H1 (cell line): ENCODE measurements around the gene TRIP11. TPM values are rescaled to one million over a fixed set of nuclear protein-coding genes. Genes with fewer than 3 reads are reported as not detected.

Experiments used
- CTCF ChIA-PET: fragments of 300-600 bp; sonication (Branson Sonifier 250); formaldehyde crosslinking; loops from one replicate; lab custom pipeline; 2021; ENCODE audit not compliant: partially characterized antibody; lab: Charles Lee
- POLR2A ChIA-PET: fragments of 300-600 bp; sonication (Branson Sonifier 250); formaldehyde crosslinking; loops from one replicate; lab custom pipeline; 2021; ENCODE audit warnings: inconsistent platforms; ENCODE audit not compliant: partially characterized antibody; lab: Charles Lee
- DNase-seq, 2 experiments: peaks; one replicate each; pipeline versions ENCODE4 v3.0.0 to v3.0.0-alpha.2; 2010 to 2022; ENCODE audit warnings: low spot score in 2 of 2, low read depth in 1 of 2, mixed read lengths in 1 of 2
- FAIRE-seq: peaks from 2 replicates; lab custom pipeline; 2011; peaks lifted over from hg19 to GRCh38; lab: Jason Lieb, UNC
- H2AFZ ChIP-seq: 2 replicates; pipeline ENCODE4 v1.8.1; 2012; ENCODE audit warnings: low read length, inconsistent platforms
- H2AK5ac ChIP-seq: 2 replicates; pipeline ENCODE4 v1.6.1; 2013; ENCODE audit warnings: low read depth, low read length
- H2BK120ac ChIP-seq: replicated peaks from 2 replicates; pipeline ENCODE3; 2013; ENCODE audit warnings: low read depth, low read length, inconsistent platforms
- H2BK12ac ChIP-seq: 2 replicates; pipeline ENCODE4 v1.6.1; 2013; ENCODE audit warnings: low read depth, low read length
- H2BK15ac ChIP-seq: 2 replicates; pipeline ENCODE4 v1.6.1; 2013; ENCODE audit warnings: low read length
- H2BK20ac ChIP-seq: 2 replicates; pipeline ENCODE4 v1.6.1; 2013; ENCODE audit warnings: low read length
- H2BK5ac ChIP-seq: 2 replicates; pipeline ENCODE4 v1.6.1; 2013; ENCODE audit warnings: low read depth, low read length
- H3K14ac ChIP-seq: 2 replicates; pipeline ENCODE4 v1.6.1; 2013; ENCODE audit warnings: inconsistent platforms; ENCODE audit not compliant: insufficient read length
- H3K18ac ChIP-seq: 2 replicates; pipeline ENCODE4 v1.6.1; 2013; ENCODE audit warnings: low read length; ENCODE audit errors: extremely low read depth
- H3K23ac ChIP-seq: 2 replicates; pipeline ENCODE4 v1.6.1; 2013; ENCODE audit warnings: inconsistent platforms; ENCODE audit not compliant: insufficient read length
- H3K23me2 ChIP-seq: 2 replicates; pipeline ENCODE4 v1.6.1; 2013; ENCODE audit warnings: low read depth, low read length
- H3K27ac ChIP-seq: 2 replicates; pipeline ENCODE4 v1.6.1; 2011; ENCODE audit warnings: low read depth, low read length, inconsistent platforms
- H3K27me3 ChIP-seq, 4 experiments: replicated peaks in 1 of 4; 1 replicate in 1 of 4; 2 replicates in 3 of 4; pipeline versions ENCODE4 v1.6.1 to v1.8.1; 2011 to 2013; ENCODE audit warnings: low read length in 3 of 4, mild to moderate bottlenecking in 3 of 4, inconsistent platforms in 2 of 4, mixed read lengths in 2 of 4, moderate library complexity in 1 of 4; ENCODE audit not compliant: control insufficient read depth in 3 of 4, insufficient read depth in 3 of 4; ENCODE audit errors: extremely low read depth in 1 of 4
- H3K36me3 ChIP-seq, 4 experiments: 2 replicates each; pipeline versions ENCODE4 v1.6.1 to v1.8.1; 2011 to 2013; ENCODE audit warnings: mild to moderate bottlenecking in 4 of 4, low read length in 3 of 4, moderate library complexity in 2 of 4, control low read depth in 1 of 4, inconsistent platforms in 1 of 4; ENCODE audit not compliant: insufficient read depth in 4 of 4, control insufficient read depth in 2 of 4
- H3K4ac ChIP-seq: replicated peaks from 2 replicates; pipeline ENCODE3; 2013; ENCODE audit warnings: low read length, low read depth, mixed read lengths, inconsistent platforms; ENCODE audit not compliant: insufficient read length
- H3K4me1 ChIP-seq, 4 experiments: replicated peaks in 1 of 4; 1 replicate in 1 of 4; 2 replicates in 3 of 4; pipeline versions ENCODE4 v1.6.1 to v1.8.1; 2011 to 2013; ENCODE audit warnings: low read length in 3 of 4, inconsistent platforms in 2 of 4, mixed read lengths in 1 of 4; ENCODE audit not compliant: insufficient read depth in 4 of 4, control insufficient read depth in 3 of 4
- H3K4me2 ChIP-seq, 2 experiments: 2 replicates each; pipeline versions ENCODE4 v1.6.1 to v1.8.1; 2011 to 2013; ENCODE audit warnings: low read depth in 2 of 2, low read length in 2 of 2, control low read depth in 1 of 2, inconsistent platforms in 1 of 2, mild to moderate bottlenecking in 1 of 2; ENCODE audit not compliant: insufficient read depth in 1 of 2
- H3K4me3 ChIP-seq, 4 experiments: fragments of 200-600, 300-600 bp in 1 of 4; sonication (generic), shearing (Covaris generic), sonication (Bioruptor Twin) in 1 of 4; 2 replicates each; pipeline versions ENCODE4 v1.5.1 to v1.8.1; 2011 to 2016; ENCODE audit warnings: low read length in 4 of 4, low read depth in 3 of 4, control low read depth in 2 of 4, inconsistent platforms in 2 of 4, mild to moderate bottlenecking in 2 of 4, mixed read lengths in 1 of 4, moderate library complexity in 1 of 4; ENCODE audit not compliant: insufficient read depth in 2 of 4; ENCODE audit errors: extremely low read depth in 1 of 4
- H3K56ac ChIP-seq: replicated peaks from 2 replicates; pipeline ENCODE3; 2013; ENCODE audit warnings: low read depth, mild to moderate bottlenecking, mixed read lengths, low read length, inconsistent platforms; ENCODE audit not compliant: insufficient read length
- H3K79me1 ChIP-seq: 2 replicates; pipeline ENCODE4 v1.6.1; 2013; ENCODE audit warnings: low read depth, low read length, control low read depth
- H3K79me2 ChIP-seq, 2 experiments: 2 replicates each; pipeline versions ENCODE4 v1.6.1 to v1.8.1; 2012 to 2013; ENCODE audit warnings: low read length in 2 of 2, mild to moderate bottlenecking in 2 of 2, inconsistent platforms in 1 of 2; ENCODE audit not compliant: insufficient read depth in 2 of 2, control insufficient read depth in 1 of 2
- H3K9ac ChIP-seq, 4 experiments: replicated peaks in 1 of 4; 1 replicate in 1 of 4; 2 replicates in 3 of 4; pipeline versions ENCODE4 v1.6.1 to v1.8.1; 2011 to 2013; ENCODE audit warnings: low read depth in 3 of 4, low read length in 3 of 4, control low read depth in 2 of 4, mild to moderate bottlenecking in 2 of 4, moderate library complexity in 2 of 4, inconsistent platforms in 1 of 4; ENCODE audit errors: extremely low read depth in 1 of 4
- H3K9me3 ChIP-seq, 2 experiments: 2 replicates each; pipeline versions ENCODE4 v1.6.1 to v1.8.1; 2012 to 2013; ENCODE audit warnings: mild to moderate bottlenecking in 2 of 2, moderate library complexity in 2 of 2, control low read depth in 1 of 2, inconsistent platforms in 1 of 2, low read depth in 1 of 2, low read length in 1 of 2, mixed read lengths in 1 of 2; ENCODE audit not compliant: insufficient read depth in 2 of 2
- H4K20me1 ChIP-seq, 2 experiments: replicated peaks in 1 of 2; 2 replicates each; pipeline versions ENCODE3 to v1.8.1; 2011 to 2013; ENCODE audit warnings: inconsistent platforms in 2 of 2, low read length in 2 of 2, mild to moderate bottlenecking in 1 of 2; ENCODE audit not compliant: insufficient read depth in 2 of 2, control insufficient read depth in 1 of 2
- H4K5ac ChIP-seq: 2 replicates; pipeline ENCODE4 v1.6.1; 2013; ENCODE audit warnings: low read length, low read depth, mixed read lengths, inconsistent platforms; ENCODE audit not compliant: insufficient read length
- H4K8ac ChIP-seq: 2 replicates; pipeline ENCODE4 v1.8.0; 2013; ENCODE audit warnings: mild to moderate bottlenecking, moderate library complexity, low read length, inconsistent platforms; ENCODE audit not compliant: insufficient read depth; ENCODE audit errors: extremely low read depth
- H4K91ac ChIP-seq: replicated peaks from 2 replicates; pipeline ENCODE3; 2013; ENCODE audit warnings: low read length, mixed read lengths, inconsistent platforms; ENCODE audit not compliant: insufficient read length
- RBBP5 ChIP-seq: IDR thresholded peaks from 2 replicates; pipeline ENCODE4 v1.7.1; 2012; ENCODE audit warnings: low read depth, mild to moderate bottlenecking, inconsistent platforms, low read length, moderate library complexity, borderline replicate concordance
- SIN3A ChIP-seq, 2 experiments: IDR thresholded peaks in 1 of 2; conservative IDR thresholded peaks in 1 of 2; 2 replicates each; pipeline ENCODE4 v1.6.1; 2011 to 2012; ENCODE audit warnings: low read length in 2 of 2, improper control_type of control experiment in 1 of 2, low read depth in 1 of 2, mild to moderate bottlenecking in 1 of 2
- SUZ12 ChIP-seq: fragments of 200-600 bp; sonication (generic); IDR thresholded peaks from 2 replicates; pipeline ENCODE4 v1.6.1; 2012; ENCODE audit warnings: mild to moderate bottlenecking, inconsistent platforms, low read length, moderate library complexity, mixed read lengths
- WGBS, 2 experiments: shearing (Covaris generic) in 1 of 2; methylation state at CpG; one replicate each; pipeline versions ENCODE4 v1.1.6 to v1.1.7; 2013 to 2015; ENCODE audit warnings: low lambda C conversion rate in 2 of 2, mixed read lengths in 2 of 2, inconsistent platforms in 1 of 2, low coverage in 1 of 2, missing lambda C conversion rate in 1 of 2; ENCODE audit not compliant: insufficient replicate concordance in 2 of 2, insufficient coverage in 1 of 2, insufficient read length in 1 of 2; ENCODE audit errors: extremely low coverage in 1 of 2, missing lambda C conversion rate in 1 of 2; 5-methylcytosine and 5-hydroxymethylcytosine counted together
- polyA plus RNA-seq, 7 experiments: library from polyadenylated mRNA; depleted of rRNA in 3 of 7; stranded (reverse) in 5 of 7; unstranded in 2 of 7; fragments of >200 nt in 5 of 7; fragments of 200-250 nt in 2 of 7; gene quantifications; 1 replicate in 5 of 7; 2 replicates in 1 of 7; 4 replicates in 1 of 7; pipeline versions ENCODE4 v1.2.1 to v1.2.3, GENCODE V29; 2011 to 2013; ENCODE audit warnings: missing spikeins in 2 of 7, mixed read lengths in 2 of 7
- total RNA-seq: library from RNA; stranded (reverse); fragmentation: NEBNext Ultra II Directional; extraction: Animal tissue kit (Norgen Biotek cat#: 25700); gene quantifications from 2 replicates; pipeline ENCODE4 v1.2.1, GENCODE V29; 2021

Gene TRIP11
- total and polyA plus RNA-seq, 2 of the 8 experiments (the other 6 are each of a cell fraction or from before 2014, with no cell fraction given), result 3.3 to 30.4 TPM

DNA sequence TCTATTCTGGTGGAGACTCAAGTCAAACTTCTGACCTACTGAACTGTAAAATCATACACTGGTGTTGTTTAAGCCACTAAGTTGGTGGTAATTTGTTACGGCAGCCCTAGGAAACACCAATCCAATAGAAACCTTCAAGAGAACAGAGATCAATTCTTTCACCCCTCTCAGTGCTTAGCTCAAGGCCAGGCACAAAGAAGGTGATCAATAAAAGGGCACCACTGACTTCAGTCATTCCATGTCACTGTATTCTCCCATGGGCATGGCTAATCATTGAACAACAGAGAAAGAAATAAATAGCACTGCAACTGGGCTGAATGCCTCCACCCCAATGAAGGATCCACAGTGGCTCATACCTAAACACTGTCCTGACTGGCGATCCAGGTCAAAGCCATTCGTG lies 99.7 kb downstream of the TRIP11 start:
- POLR2A ChIA-PET, result no interaction called here
- WGBS, 2 experiments, result 91% methylated on average over 3 of the region's 3 CpGs; no CpG with 5 or more reads in 1 of the 2 experiments
- TF ChIP-seq SUZ12, result no peak
- TF ChIP-seq RBBP5, result no peak
- TF ChIP-seq SIN3A (conservative IDR thresholded peaks at IDR 0.05 in 1 of 2, IDR thresholded peaks at IDR 0.05 in 1 of 2; ENCODE audit: low read depth in 1 of 2, low read length in 2 of 2), result no peak

More for the DNA sequence above, 99.7 kb downstream of the TRIP11 start:
- Histone ChIP-seq H2BK5ac (no peak overlapping the region), H3K4ac (no peak overlapping the region), H3K9ac (no peak overlapping the region), H2AFZ (no peak overlapping the region), H3K4me2 (no peak overlapping the region), H2BK120ac (no peak overlapping the region), H4K20me1 (no peaks in the 10 kb centered on the region), H3K79me2 (no peaks in the 10 kb centered on the region), H4K8ac (no peak overlapping the region), H3K23ac (no peak overlapping the region), H3K23me2 (no peaks in the 10 kb centered on the region), H2BK20ac (no peak overlapping the region), H2BK12ac (no peak overlapping the region), H3K18ac (no peak overlapping the region), H3K4me3 (no peak overlapping the region), H3K14ac (no peak overlapping the region), H3K36me3 (no peaks in the 10 kb centered on the region), H3K79me1 (no peaks in the 10 kb centered on the region), H3K9me3 (no peaks in the 10 kb centered on the region), H3K4me1 (no peaks in the 10 kb centered on the region; a peak in 1 of 7 replicates), H3K27me3 (no peaks in the 10 kb centered on the region), H2AK5ac (no peak overlapping the region), H4K91ac (no peak overlapping the region), H4K5ac (no peak overlapping the region), H3K56ac (no peak overlapping the region), H2BK15ac (no peak overlapping the region), H3K27ac (no peak overlapping the region)
- FAIRE-seq, result no peak
- no peak for DNase-seq
- CTCF ChIA-PET, result no interaction called here
